ENCODE measurements around the gene PACSIN2. TPM values are rescaled to one million over a fixed set of nuclear protein-coding genes. Genes with fewer than 3 reads are reported as not detected.

Gene PACSIN2
- total and polyA plus RNA-seq, 2 experiments from 2014 or later, result 23.5 to 57.3 TPM

DNA sequence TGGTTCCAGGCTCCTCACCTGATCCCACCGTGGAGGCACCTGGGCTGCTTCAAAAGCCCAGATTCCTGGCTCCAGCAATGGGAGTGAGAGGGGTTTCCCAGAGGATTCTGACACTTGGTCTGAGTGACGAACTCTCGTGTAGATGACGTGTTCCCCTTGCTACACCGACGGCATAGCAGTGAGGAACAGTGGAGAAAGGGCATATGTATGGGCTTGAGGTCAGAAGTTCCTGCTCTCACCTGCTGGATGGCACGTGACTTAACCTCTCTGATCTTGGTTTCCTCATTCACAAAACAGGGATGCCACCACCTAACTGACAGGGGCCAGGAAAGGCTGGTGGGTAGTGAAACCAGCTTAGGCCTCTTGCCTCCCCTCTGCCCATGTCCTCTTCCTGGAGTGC is 127.8 kb downstream of the PACSIN2 start (continued):
- TF ChIP-seq EZH2 (IDR thresholded peaks at IDR 0.05; ENCODE audit: low read depth, unreplicated experiment), result no peak

DNA sequence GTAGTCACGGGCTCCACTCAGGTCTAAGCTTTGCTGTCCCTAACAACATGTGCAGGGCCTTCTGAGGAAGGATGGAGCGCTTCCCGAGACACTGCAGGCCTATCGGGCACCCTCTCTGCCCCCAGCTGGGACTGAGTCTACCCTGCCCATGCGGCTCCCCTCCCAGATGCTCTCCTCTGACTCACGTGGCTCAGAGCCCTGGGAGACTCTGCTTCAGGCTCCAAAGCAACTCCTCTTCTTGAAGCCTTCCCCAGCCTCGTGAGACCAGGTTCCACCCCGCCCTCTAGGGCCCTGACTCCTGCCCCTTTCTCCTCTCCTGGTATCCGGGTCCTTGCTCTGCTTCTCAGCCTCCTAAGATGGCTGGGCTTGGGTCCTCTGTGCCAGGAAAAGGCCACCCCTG is 129.5 kb downstream of the PACSIN2 start:
- no peaks in the 10 kb centered on the region for H3K27me3 ChIP-seq (ENCODE audit: insufficient read depth)
- peaks cover 6% of the 10 kb centered on the region for H3K27me3 Mint-ChIP-seq (ENCODE audit: insufficient read depth, low read depth, poor library complexity)
- H3K4me1 Mint-ChIP-seq, result peaks cover 5% of the 10 kb centered on the region
- H3K79me2 ChIP-seq (replicated peaks; ENCODE audit: insufficient read depth), result no peaks in the 10 kb centered on the region
- no peak overlapping the region for H3K27ac ChIP-seq (ENCODE audit: low read depth)
- no peaks in the 10 kb centered on the region for H3K9me2 ChIP-seq (ENCODE audit: insufficient read depth)
- no peaks in the 10 kb centered on the region for H3K4me1 ChIP-seq (ENCODE audit: insufficient read depth)
- H3K9me3 Mint-ChIP-seq, result no peaks in the 10 kb centered on the region
- H2AFZ ChIP-seq, result no peak overlapping the region
- ATAC-seq, result no peak
- H3K4me2 ChIP-seq, result no peak overlapping the region
- no peak for DNase-seq (ENCODE audit: low spot score)
- no peak overlapping the region for H3K4me3 Mint-ChIP-seq
- H3K27ac Mint-ChIP-seq, result peak overlapping the region; percentile 65; the same call in 1 of the 2 replicates
- H3K36me3 Mint-ChIP-seq (ENCODE audit: low read depth), result peaks cover 46% of the 10 kb centered on the region
- H4K20me1 ChIP-seq (replicated peaks; ENCODE audit: insufficient read depth), result peaks cover 4% of the 10 kb centered on the region; the same call in 1 of the 2 replicates
- no peaks in the 10 kb centered on the region for H3F3A ChIP-seq (replicated peaks; ENCODE audit: low read depth)
- TF ChIP-seq POLR2AphosphoS5 (IDR thresholded peaks at IDR 0.05; ENCODE audit: low read depth) (no peak), ZNF331 (CRISPR knock-in tag; IDR thresholded peaks at IDR 0.05; ENCODE audit: low read depth) (no peak)
- no peak overlapping the region for H3K4me3 ChIP-seq
- peaks cover 4% of the 10 kb centered on the region; the same call in 1 of the 2 replicates for H3K36me3 ChIP-seq (ENCODE audit: insufficient read depth)

DNA sequence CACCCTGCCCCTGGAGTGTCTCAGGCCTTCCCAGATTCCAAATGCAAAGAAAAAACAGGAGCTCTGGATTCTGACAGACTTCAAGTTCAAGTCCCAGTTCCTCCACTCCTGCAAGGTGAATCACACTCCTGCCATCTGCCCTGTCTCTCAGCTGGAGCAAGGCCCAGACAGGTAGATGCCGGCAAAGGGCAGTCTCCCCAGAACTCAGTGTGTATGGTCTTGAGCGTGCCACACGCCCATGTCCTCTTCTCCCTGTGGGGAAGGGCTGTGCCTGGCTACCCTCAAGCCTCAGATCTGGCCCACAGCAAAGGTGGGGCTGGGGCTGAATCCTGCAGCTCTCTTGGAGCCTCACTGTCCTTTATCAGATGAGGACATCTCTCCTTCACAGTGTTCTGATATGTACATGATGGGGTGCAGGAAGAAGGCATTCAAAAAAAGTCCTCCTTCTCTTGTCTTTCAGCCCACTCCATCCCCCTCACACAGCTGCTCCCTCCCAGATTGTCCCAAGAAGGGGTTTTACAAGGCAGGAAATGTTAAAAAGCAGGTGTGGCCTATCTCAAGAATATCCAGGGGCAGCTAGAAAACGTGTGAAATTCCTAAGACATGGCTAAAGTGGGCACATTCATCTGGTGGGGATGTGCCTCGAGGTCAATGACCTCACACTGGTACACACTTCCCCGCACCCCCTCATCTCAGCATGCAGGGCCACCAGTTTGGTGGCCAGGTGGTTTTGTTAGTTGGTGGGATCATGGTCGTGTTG is 130.2 kb downstream of the PACSIN2 start:
- Histone ChIP-seq H3K79me2 (replicated peaks; ENCODE audit: insufficient read depth) (no peaks in the 10 kb centered on the region), H3K27me3 (ENCODE audit: insufficient read depth) (no peaks in the 10 kb centered on the region), H4K20me1 (replicated peaks; ENCODE audit: insufficient read depth) (peaks cover 4% of the 10 kb centered on the region; the same call in 1 of the 2 replicates), H3K4me2 (no peak overlapping the region), H3F3A (replicated peaks; ENCODE audit: low read depth) (no peaks in the 10 kb centered on the region), H3K9me2 (ENCODE audit: insufficient read depth) (no peaks in the 10 kb centered on the region), H3K4me3 (no peak overlapping the region), H3K27ac (ENCODE audit: low read depth) (no peak overlapping the region), H3K36me3 (ENCODE audit: insufficient read depth) (peaks cover 4% of the 10 kb centered on the region; the same call in 1 of the 2 replicates), H3K4me1 (ENCODE audit: insufficient read depth) (no peaks in the 10 kb centered on the region), H2AFZ (no peak overlapping the region)
- DNase-seq (ENCODE audit: low spot score) (no peak), ATAC-seq (no peak)
- Mint-ChIP-seq H3K27me3 (ENCODE audit: insufficient read depth, low read depth, poor library complexity) (peaks cover 6% of the 10 kb centered on the region), H3K4me3 (no peak overlapping the region), H3K9me3 (no peaks in the 10 kb centered on the region), H3K27ac (no peak overlapping the region), H3K36me3 (ENCODE audit: low read depth) (peaks cover 49% of the 10 kb centered on the region), H3K4me1 (peaks cover 5% of the 10 kb centered on the region)
- TF ChIP-seq NANOG (IDR thresholded peaks at IDR 0.05; ENCODE audit: borderline replicate concordance) (no peak), JUNB (IDR thresholded peaks at IDR 0.05; ENCODE audit: unreplicated experiment) (no peak)
- TF ChIP-seq, protein P1, sequence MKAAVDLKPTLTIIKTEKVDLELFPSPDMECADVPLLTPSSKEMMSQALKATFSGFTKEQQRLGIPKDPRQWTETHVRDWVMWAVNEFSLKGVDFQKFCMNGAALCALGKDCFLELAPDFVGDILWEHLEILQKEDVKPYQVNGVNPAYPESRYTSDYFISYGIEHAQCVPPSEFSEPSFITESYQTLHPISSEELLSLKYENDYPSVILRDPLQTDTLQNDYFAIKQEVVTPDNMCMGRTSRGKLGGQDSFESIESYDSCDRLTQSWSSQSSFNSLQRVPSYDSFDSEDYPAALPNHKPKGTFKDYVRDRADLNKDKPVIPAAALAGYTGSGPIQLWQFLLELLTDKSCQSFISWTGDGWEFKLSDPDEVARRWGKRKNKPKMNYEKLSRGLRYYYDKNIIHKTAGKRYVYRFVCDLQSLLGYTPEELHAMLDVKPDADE (IDR thresholded peaks at IDR 0.05), result no peak

DNA sequence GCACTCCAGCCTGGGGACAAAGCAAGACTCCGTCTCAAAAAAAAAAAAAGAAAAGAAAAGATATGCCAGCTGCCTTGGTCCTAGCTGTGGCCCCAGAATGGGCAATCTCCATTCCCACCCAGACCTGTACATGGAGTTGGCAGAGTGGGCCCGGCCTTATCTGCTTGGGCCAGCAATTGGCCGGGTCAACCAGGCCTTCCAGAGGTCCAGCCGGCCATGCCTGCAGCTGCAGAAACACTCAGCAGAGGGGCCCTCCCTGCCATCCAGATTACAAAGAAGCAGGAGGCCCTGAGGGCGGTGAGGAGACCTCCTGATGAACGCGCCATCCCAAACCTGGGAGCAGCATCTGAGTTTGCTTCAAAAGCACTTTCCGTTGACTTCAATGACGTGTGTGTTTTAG is 131.0 kb downstream of the PACSIN2 start:
- Histone ChIP-seq H3K36me3 (ENCODE audit: insufficient read depth) (peaks cover 4% of the 10 kb centered on the region; the same call in 1 of the 2 replicates), H3F3A (replicated peaks; ENCODE audit: low read depth) (no peaks in the 10 kb centered on the region), H3K27ac (ENCODE audit: low read depth) (no peak overlapping the region), H3K27me3 (ENCODE audit: insufficient read depth) (no peaks in the 10 kb centered on the region), H3K79me2 (replicated peaks; ENCODE audit: insufficient read depth) (no peaks in the 10 kb centered on the region), H4K20me1 (replicated peaks; ENCODE audit: insufficient read depth) (peaks cover 4% of the 10 kb centered on the region; the same call in 1 of the 2 replicates), H3K4me3 (no peak overlapping the region), H3K4me1 (ENCODE audit: insufficient read depth) (no peaks in the 10 kb centered on the region), H3K9me2 (ENCODE audit: insufficient read depth) (no peaks in the 10 kb centered on the region), H2AFZ (no peak overlapping the region), H3K4me2 (no peak overlapping the region)
- Mint-ChIP-seq H3K36me3 (ENCODE audit: low read depth) (peaks cover 44% of the 10 kb centered on the region), H3K27me3 (ENCODE audit: insufficient read depth, low read depth, poor library complexity) (peaks cover 4% of the 10 kb centered on the region), H3K27ac (no peak overlapping the region), H3K4me1 (peaks cover 5% of the 10 kb centered on the region), H3K4me3 (no peak overlapping the region), H3K9me3 (no peaks in the 10 kb centered on the region)
- DNase-seq (ENCODE audit: low spot score) (no peak), ATAC-seq (no peak)
- no peak for TF ChIP-seq JUNB (IDR thresholded peaks at IDR 0.05; ENCODE audit: unreplicated experiment)
- TF ChIP-seq, protein P2, sequence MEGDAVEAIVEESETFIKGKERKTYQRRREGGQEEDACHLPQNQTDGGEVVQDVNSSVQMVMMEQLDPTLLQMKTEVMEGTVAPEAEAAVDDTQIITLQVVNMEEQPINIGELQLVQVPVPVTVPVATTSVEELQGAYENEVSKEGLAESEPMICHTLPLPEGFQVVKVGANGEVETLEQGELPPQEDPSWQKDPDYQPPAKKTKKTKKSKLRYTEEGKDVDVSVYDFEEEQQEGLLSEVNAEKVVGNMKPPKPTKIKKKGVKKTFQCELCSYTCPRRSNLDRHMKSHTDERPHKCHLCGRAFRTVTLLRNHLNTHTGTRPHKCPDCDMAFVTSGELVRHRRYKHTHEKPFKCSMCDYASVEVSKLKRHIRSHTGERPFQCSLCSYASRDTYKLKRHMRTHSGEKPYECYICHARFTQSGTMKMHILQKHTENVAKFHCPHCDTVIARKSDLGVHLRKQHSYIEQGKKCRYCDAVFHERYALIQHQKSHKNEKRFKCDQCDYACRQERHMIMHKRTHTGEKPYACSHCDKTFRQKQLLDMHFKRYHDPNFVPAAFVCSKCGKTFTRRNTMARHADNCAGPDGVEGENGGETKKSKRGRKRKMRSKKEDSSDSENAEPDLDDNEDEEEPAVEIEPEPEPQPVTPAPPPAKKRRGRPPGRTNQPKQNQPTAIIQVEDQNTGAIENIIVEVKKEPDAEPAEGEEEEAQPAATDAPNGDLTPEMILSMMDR (conservative IDR thresholded peaks at IDR 0.05; ENCODE audit: low read depth in 2 of 2), result no peak
- no peak for TF ChIP-seq ZNF114 (CRISPR knock-in tag; IDR thresholded peaks at IDR 0.05)
- TF ChIP-seq, protein P1 (IDR thresholded peaks at IDR 0.05), result no peak
- TF ChIP-seq CREB1 (CRISPR knock-in tag; IDR thresholded peaks at IDR 0.05; ENCODE audit: low read depth), result no peak

Measured in GM23338 (cell line).